OCI-LY3 (cell line): Measurements from ENCODE around the gene C16orf89.

Source experiments
- EZH2phosphoT487 ChIP-seq: fragments of 200-600 bp; shearing (Covaris generic); IDR thresholded peaks from 2 replicates; pipeline ENCODE4 v1.6.1; 2018; ENCODE audit warnings: antibody characterized with exemption, mixed run types, low read depth
- TF ChIP-seq, protein P1 (sequence below): fragments of 200-600, 300-600 bp; sonication (generic); IDR thresholded peaks from 2 replicates; pipeline ENCODE4 v1.5.1; 2014; ENCODE audit warnings: antibody characterized with exemption, low read length, low read depth

DNA sequence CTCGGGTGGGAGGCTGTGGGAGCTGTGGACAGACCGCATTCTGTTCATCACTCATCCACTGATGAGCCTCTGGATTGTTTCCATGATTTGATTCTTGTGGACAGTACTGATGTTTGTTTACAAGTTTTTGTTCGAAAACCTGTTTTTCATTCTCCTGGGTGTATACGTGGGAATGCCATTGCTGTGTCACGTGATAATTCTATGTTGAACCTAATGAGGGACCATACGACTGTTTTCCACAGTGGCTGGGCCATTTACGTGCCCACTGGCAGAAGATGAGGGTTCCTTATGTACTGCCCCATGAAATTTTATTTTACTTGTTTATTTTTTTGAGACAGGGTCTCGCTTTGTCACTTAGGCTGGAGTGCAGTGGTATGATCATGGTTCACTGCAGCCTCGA is 3.3 kb upstream of the C16orf89 start:
- TF ChIP-seq, protein P1, sequence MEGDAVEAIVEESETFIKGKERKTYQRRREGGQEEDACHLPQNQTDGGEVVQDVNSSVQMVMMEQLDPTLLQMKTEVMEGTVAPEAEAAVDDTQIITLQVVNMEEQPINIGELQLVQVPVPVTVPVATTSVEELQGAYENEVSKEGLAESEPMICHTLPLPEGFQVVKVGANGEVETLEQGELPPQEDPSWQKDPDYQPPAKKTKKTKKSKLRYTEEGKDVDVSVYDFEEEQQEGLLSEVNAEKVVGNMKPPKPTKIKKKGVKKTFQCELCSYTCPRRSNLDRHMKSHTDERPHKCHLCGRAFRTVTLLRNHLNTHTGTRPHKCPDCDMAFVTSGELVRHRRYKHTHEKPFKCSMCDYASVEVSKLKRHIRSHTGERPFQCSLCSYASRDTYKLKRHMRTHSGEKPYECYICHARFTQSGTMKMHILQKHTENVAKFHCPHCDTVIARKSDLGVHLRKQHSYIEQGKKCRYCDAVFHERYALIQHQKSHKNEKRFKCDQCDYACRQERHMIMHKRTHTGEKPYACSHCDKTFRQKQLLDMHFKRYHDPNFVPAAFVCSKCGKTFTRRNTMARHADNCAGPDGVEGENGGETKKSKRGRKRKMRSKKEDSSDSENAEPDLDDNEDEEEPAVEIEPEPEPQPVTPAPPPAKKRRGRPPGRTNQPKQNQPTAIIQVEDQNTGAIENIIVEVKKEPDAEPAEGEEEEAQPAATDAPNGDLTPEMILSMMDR: no peak
- TF ChIP-seq EZH2phosphoT487: no peak
